Kidney epithelial cell (primary cell): ENCODE results near the gene R3HDML. TPM values are rescaled to one million over a fixed set of nuclear protein-coding genes. Genes with fewer than 3 reads are reported as not detected.

Source experiments
- DNase-seq: peaks from one replicate; pipeline ENCODE4 v3.0.0-alpha.2; 2010; ENCODE audit warnings: low read depth
- H3K27me3 ChIP-seq: 2 replicates; pipeline ENCODE4 v1.6.0; 2011; ENCODE audit warnings: low read length; ENCODE audit not compliant: control insufficient read depth, insufficient read depth
- H3K36me3 ChIP-seq: 2 replicates; pipeline ENCODE4 v1.5.1; 2011; ENCODE audit warnings: low read length; ENCODE audit not compliant: control insufficient read depth, insufficient read depth
- H3K4me3 ChIP-seq: 2 replicates; pipeline ENCODE4 v1.5.1; 2011; ENCODE audit warnings: low read depth, mild to moderate bottlenecking, control low read depth, low read length
- total RNA-seq: library from RNA; depleted of rRNA; stranded (reverse); fragments of >200 nt; gene quantifications from 2 replicates; pipeline ENCODE4 v1.2.3, GENCODE V29; 2015
- TF ChIP-seq, protein P1 (sequence below): IDR thresholded peaks from 2 replicates; pipeline ENCODE4 v1.5.1; 2011; ENCODE audit warnings: mild to moderate bottlenecking, moderate library complexity, low read length, control low read depth, inconsistent platforms; ENCODE audit not compliant: insufficient read depth, poor library complexity, severe bottlenecking

R3HDML gene
- total RNA-seq, 1 donor from 2014 or later, result not detected

GRCh38 chr20:44356353-44356723 lies 19.5 kb downstream of the R3HDML start:
- H3K4me3 ChIP-seq, result no peak overlapping the region
- H3K27me3 ChIP-seq, result peaks cover 3% of the 10 kb centered on the region
- TF ChIP-seq, protein P1, sequence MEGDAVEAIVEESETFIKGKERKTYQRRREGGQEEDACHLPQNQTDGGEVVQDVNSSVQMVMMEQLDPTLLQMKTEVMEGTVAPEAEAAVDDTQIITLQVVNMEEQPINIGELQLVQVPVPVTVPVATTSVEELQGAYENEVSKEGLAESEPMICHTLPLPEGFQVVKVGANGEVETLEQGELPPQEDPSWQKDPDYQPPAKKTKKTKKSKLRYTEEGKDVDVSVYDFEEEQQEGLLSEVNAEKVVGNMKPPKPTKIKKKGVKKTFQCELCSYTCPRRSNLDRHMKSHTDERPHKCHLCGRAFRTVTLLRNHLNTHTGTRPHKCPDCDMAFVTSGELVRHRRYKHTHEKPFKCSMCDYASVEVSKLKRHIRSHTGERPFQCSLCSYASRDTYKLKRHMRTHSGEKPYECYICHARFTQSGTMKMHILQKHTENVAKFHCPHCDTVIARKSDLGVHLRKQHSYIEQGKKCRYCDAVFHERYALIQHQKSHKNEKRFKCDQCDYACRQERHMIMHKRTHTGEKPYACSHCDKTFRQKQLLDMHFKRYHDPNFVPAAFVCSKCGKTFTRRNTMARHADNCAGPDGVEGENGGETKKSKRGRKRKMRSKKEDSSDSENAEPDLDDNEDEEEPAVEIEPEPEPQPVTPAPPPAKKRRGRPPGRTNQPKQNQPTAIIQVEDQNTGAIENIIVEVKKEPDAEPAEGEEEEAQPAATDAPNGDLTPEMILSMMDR, result no peak
- DNase-seq, result no peak
- H3K36me3 ChIP-seq, result no peaks in the 10 kb centered on the region

DNA sequence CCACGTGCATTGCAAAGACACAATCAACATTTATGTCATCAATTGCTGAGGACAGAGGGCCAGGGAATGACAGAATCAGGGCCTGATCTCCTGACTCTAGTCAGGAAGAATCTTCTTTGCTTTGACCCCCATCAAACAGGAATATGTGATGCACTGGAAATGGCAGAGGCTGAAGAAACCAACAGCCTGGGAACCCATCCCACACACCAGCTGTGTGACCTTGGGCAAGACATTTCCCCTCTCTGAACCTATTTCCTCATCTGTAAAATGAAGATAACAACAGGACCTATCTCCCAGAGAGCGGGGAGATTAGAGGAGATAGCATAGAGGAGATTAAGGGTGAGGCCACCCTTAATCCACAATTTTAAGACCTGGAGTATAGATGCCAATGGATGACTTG lies 20.2 kb downstream of the R3HDML start:
- no peak for DNase-seq
- no peak overlapping the region for H3K4me3 ChIP-seq
- no peaks in the 10 kb centered on the region for H3K36me3 ChIP-seq
- TF ChIP-seq, protein P1, result no peak
- H3K27me3 ChIP-seq, result peaks cover 3% of the 10 kb centered on the region

DNA sequence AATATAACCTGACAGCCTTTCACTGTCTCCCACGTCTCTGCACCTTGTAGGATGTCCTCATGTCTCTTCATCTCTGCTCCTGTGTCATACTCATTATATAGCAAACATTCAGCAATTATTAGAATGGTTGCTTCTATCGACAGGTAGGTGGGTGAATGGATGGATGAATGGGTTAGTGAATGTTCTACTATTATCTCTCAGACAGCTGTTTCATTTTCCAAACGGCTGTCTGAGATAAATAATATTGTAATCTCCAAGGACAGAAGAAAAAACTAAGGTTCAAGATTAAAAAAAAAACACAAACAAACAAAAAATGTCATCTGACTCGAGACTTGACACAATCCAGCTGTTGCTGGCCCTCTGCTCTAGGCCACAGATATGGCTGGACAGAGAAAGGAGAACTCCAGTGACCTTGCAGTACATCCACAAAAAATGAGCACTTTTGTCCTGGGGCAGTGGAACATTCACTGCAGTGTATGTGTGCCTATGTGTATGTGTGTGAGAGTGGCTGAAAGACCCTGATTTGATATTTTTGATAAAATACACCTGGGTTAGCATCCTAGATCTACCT lies 20.8 kb downstream of the R3HDML start:
- H3K4me3 ChIP-seq, result no peak overlapping the region
- TF ChIP-seq, protein P1, result no peak
- no peak for DNase-seq
- no peaks in the 10 kb centered on the region for H3K36me3 ChIP-seq
- peaks cover 3% of the 10 kb centered on the region for H3K27me3 ChIP-seq

- peaks cover 3% of the 10 kb centered on the region for H3K27me3 ChIP-seq
- TF ChIP-seq, protein P1, result no peak
- DNase-seq, result no peak
Measured at GRCh38 chr20:44358776-44359175, 21.9 kb downstream of the R3HDML start.

DNA sequence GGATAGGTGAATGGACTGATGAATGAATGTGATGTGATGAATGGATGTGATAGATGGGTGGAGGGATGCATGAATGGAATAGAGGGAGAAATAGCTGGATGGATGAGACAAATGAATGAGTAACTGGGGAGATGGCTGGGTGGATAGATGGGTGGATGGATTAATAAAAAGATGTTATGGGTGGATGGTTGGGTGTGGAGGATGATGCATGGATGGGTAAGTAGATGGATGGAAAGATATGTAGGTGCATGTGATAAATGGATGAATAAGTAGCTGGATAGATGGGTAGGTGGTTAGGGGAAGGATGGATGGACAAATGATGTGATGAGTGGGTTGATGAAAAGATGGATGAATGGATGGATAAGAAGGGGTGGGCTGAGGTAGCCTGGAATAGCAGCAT lies 23.4 kb downstream of the R3HDML start:
- Histone ChIP-seq H3K27me3 (peaks cover 2% of the 10 kb centered on the region), H3K4me3 (no peak overlapping the region), H3K36me3 (no peaks in the 10 kb centered on the region)
- TF ChIP-seq, protein P1, result no peak
- DNase-seq, result no peak

More at GRCh38 chr20:44358776-44359175, 21.9 kb downstream of the R3HDML start:
- no peaks in the 10 kb centered on the region for H3K36me3 ChIP-seq
- no peak overlapping the region for H3K4me3 ChIP-seq

DNA sequence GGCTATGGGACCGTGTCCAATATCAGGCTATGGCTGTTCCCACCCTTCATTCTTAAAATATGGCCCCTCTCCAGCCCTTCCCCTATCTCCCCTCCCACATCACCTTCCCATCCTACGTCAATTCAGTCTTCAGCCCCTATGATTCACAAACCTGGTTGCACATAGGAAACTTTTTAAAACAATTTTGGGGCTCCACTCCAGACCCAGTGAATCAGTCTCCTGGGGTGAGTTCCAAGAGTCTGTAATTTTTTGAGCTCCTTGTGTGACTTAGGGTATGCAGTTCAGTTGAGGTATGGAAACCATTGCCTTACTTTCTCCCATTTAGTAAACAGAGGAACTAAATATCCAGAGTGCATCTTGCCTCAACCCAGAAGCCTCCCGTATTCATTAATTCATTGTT lies 24.2 kb downstream of the R3HDML start:
- Histone ChIP-seq H3K27me3 (no peaks in the 10 kb centered on the region), H3K4me3 (no peak overlapping the region), H3K36me3 (no peaks in the 10 kb centered on the region)
- DNase-seq, result no peak
- TF ChIP-seq, protein P1, result no peak
